ENCODE data around the gene GCNT1.

The GCNT1 gene

GRCh38 chr9:76458903-76459693 is at the start of gene GCNT1:
GCNT1 (plus strand) TSS chr9:76459182; CDS start chr9:76502382, 43,200 bp downstream.
- H3K4me3 ChIP-seq (ENCODE audit: low read length): peak within 1 kb of the TSS; percentile 93
- peak; percentile 71 for DNase-seq (ENCODE audit: low read depth)
- peak; percentile 44 for TF ChIP-seq CTCF (conservative IDR thresholded peaks at IDR 0.05; ENCODE audit: low read length)

- no peak for DNase-seq (ENCODE audit: low read depth)
- no peak for TF ChIP-seq CTCF (conservative IDR thresholded peaks at IDR 0.05; ENCODE audit: low read length)
- H3K4me3 ChIP-seq (ENCODE audit: low read length): no peak overlapping the region
Observed at GRCh38 chr9:76412638-76413037, 46.3 kb upstream of the GCNT1 start.

- DNase-seq (ENCODE audit: low read depth): no peak
- no peak for TF ChIP-seq CTCF (conservative IDR thresholded peaks at IDR 0.05; ENCODE audit: low read length)
- no peak overlapping the region for H3K4me3 ChIP-seq (ENCODE audit: low read length)
Observed at GRCh38 chr9:76413658-76414057, 45.3 kb upstream of the GCNT1 start.

DNA sequence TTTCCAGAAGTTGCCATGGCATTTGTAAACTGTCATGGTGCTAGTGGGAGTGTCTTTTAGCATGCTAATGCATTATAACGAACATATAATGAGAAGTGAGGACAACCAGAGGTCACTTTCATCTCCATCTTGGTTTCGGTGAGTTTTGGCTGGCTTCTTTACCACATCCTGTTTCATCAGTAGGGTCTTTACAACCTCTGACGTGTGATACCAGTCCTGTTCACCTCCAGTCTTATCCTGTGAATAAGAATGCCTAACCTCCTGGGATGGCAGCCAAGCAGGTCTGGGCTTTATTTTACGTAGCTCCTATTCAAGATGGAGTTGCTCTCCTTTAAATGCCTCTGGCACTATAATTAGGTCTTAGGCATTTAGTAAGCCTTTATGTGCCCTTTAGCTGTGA is 44.3 kb upstream of the GCNT1 start:
- no peak for TF ChIP-seq CTCF (conservative IDR thresholded peaks at IDR 0.05; ENCODE audit: low read length)
- no peak overlapping the region for H3K4me3 ChIP-seq (ENCODE audit: low read length)
- peak; percentile 25 for DNase-seq (ENCODE audit: low read depth)

DNA sequence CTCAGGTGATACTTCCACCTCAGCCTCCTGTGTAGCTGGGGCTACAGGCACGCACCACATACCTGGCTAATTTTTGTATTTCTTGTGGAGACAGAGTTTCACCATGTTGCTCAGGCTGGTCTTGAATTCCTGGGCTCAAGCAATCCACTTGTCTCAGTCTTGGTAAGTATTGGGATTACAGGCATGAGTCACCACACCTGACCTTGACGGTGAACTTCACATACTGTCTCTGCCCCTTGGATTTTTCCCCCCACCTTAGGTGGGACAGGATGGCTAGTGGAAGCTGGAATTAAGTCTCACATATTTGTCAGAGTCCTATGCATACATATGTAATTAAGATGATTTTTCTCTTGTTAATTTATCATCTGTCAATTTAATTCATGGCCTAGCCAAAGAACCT is 43.8 kb upstream of the GCNT1 start:
- no peak for TF ChIP-seq CTCF (conservative IDR thresholded peaks at IDR 0.05; ENCODE audit: low read length)
- no peak overlapping the region for H3K4me3 ChIP-seq (ENCODE audit: low read length)
- no peak for DNase-seq (ENCODE audit: low read depth)

DNA sequence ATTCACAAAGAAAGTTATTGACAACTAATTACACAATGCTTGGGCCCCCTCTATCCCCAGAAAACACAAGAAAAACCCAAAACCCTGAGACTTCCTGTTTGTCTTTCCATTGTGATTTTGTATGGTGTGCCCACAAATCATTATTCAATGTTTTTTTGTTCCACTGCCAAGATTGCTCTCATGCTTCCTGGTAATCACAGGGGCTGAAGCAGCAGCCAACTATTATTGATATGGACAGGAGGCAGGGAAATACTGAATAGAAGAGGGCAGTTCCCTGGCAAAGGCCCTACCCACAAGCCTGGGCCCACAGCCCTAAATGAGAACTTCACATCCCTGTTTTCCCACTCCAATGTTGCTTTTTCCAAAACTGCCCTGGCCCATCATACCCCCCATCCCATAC is 43.3 kb upstream of the GCNT1 start:
- no peak overlapping the region for H3K4me3 ChIP-seq (ENCODE audit: low read length)
- TF ChIP-seq CTCF (conservative IDR thresholded peaks at IDR 0.05; ENCODE audit: low read length): no peak
- DNase-seq (ENCODE audit: low read depth): peak; percentile 15

GRCh38 chr9:76417394-76417793 is 41.6 kb upstream of the GCNT1 start:
- no peak for DNase-seq (ENCODE audit: low read depth)
- no peak overlapping the region for H3K4me3 ChIP-seq (ENCODE audit: low read length)
- no peak for TF ChIP-seq CTCF (conservative IDR thresholded peaks at IDR 0.05; ENCODE audit: low read length)
